H1 (cell line): ENCODE data around the gene PRKAB1. TPM values are rescaled to one million over a fixed set of nuclear protein-coding genes. Genes with fewer than 3 reads are reported as not detected.

Experiments
- CTCF ChIA-PET: fragments of 300-600 bp; sonication (Branson Sonifier 250); formaldehyde crosslinking; loops from one replicate; lab custom pipeline; 2021; ENCODE audit not compliant: partially characterized antibody; lab: Charles Lee
- POLR2A ChIA-PET: fragments of 300-600 bp; sonication (Branson Sonifier 250); formaldehyde crosslinking; loops from one replicate; lab custom pipeline; 2021; ENCODE audit warnings: inconsistent platforms; ENCODE audit not compliant: partially characterized antibody; lab: Charles Lee
- DNase-seq, 2 experiments: peaks; one replicate each; pipeline versions ENCODE4 v3.0.0 to v3.0.0-alpha.2; 2010 to 2022; ENCODE audit warnings: low spot score in 2 of 2, low read depth in 1 of 2, mixed read lengths in 1 of 2
- FAIRE-seq: peaks from 2 replicates; lab custom pipeline; 2011; peaks lifted over from hg19 to GRCh38; lab: Jason Lieb, UNC
- H2AFZ ChIP-seq: 2 replicates; pipeline ENCODE4 v1.8.1; 2012; ENCODE audit warnings: low read length, inconsistent platforms
- H2AK5ac ChIP-seq: 2 replicates; pipeline ENCODE4 v1.6.1; 2013; ENCODE audit warnings: low read depth, low read length
- H2BK120ac ChIP-seq: replicated peaks from 2 replicates; pipeline ENCODE3; 2013; ENCODE audit warnings: low read depth, low read length, inconsistent platforms
- H2BK12ac ChIP-seq: 2 replicates; pipeline ENCODE4 v1.6.1; 2013; ENCODE audit warnings: low read depth, low read length
- H2BK15ac ChIP-seq: 2 replicates; pipeline ENCODE4 v1.6.1; 2013; ENCODE audit warnings: low read length
- H2BK20ac ChIP-seq: 2 replicates; pipeline ENCODE4 v1.6.1; 2013; ENCODE audit warnings: low read length
- H2BK5ac ChIP-seq: 2 replicates; pipeline ENCODE4 v1.6.1; 2013; ENCODE audit warnings: low read depth, low read length
- H3K14ac ChIP-seq: 2 replicates; pipeline ENCODE4 v1.6.1; 2013; ENCODE audit warnings: inconsistent platforms; ENCODE audit not compliant: insufficient read length
- H3K18ac ChIP-seq: 2 replicates; pipeline ENCODE4 v1.6.1; 2013; ENCODE audit warnings: low read length; ENCODE audit errors: extremely low read depth
- H3K23ac ChIP-seq: 2 replicates; pipeline ENCODE4 v1.6.1; 2013; ENCODE audit warnings: inconsistent platforms; ENCODE audit not compliant: insufficient read length
- H3K23me2 ChIP-seq: 2 replicates; pipeline ENCODE4 v1.6.1; 2013; ENCODE audit warnings: low read depth, low read length
- H3K27ac ChIP-seq: 2 replicates; pipeline ENCODE4 v1.6.1; 2011; ENCODE audit warnings: low read depth, low read length, inconsistent platforms
- H3K27me3 ChIP-seq, 4 experiments: replicated peaks in 1 of 4; 1 replicate in 1 of 4; 2 replicates in 3 of 4; pipeline versions ENCODE4 v1.6.1 to v1.8.1; 2011 to 2013; ENCODE audit warnings: low read length in 3 of 4, mild to moderate bottlenecking in 3 of 4, inconsistent platforms in 2 of 4, mixed read lengths in 2 of 4, moderate library complexity in 1 of 4; ENCODE audit not compliant: control insufficient read depth in 3 of 4, insufficient read depth in 3 of 4; ENCODE audit errors: extremely low read depth in 1 of 4
- H3K36me3 ChIP-seq, 4 experiments: 2 replicates each; pipeline versions ENCODE4 v1.6.1 to v1.8.1; 2011 to 2013; ENCODE audit warnings: mild to moderate bottlenecking in 4 of 4, low read length in 3 of 4, moderate library complexity in 2 of 4, control low read depth in 1 of 4, inconsistent platforms in 1 of 4; ENCODE audit not compliant: insufficient read depth in 4 of 4, control insufficient read depth in 2 of 4
- H3K4ac ChIP-seq: replicated peaks from 2 replicates; pipeline ENCODE3; 2013; ENCODE audit warnings: low read length, low read depth, mixed read lengths, inconsistent platforms; ENCODE audit not compliant: insufficient read length
- H3K4me1 ChIP-seq, 4 experiments: replicated peaks in 1 of 4; 1 replicate in 1 of 4; 2 replicates in 3 of 4; pipeline versions ENCODE4 v1.6.1 to v1.8.1; 2011 to 2013; ENCODE audit warnings: low read length in 3 of 4, inconsistent platforms in 2 of 4, mixed read lengths in 1 of 4; ENCODE audit not compliant: insufficient read depth in 4 of 4, control insufficient read depth in 3 of 4
- H3K4me2 ChIP-seq, 2 experiments: 2 replicates each; pipeline versions ENCODE4 v1.6.1 to v1.8.1; 2011 to 2013; ENCODE audit warnings: low read depth in 2 of 2, low read length in 2 of 2, control low read depth in 1 of 2, inconsistent platforms in 1 of 2, mild to moderate bottlenecking in 1 of 2; ENCODE audit not compliant: insufficient read depth in 1 of 2
- H3K4me3 ChIP-seq, 4 experiments: fragments of 200-600, 300-600 bp in 1 of 4; sonication (generic), shearing (Covaris generic), sonication (Bioruptor Twin) in 1 of 4; 2 replicates each; pipeline versions ENCODE4 v1.5.1 to v1.8.1; 2011 to 2016; ENCODE audit warnings: low read length in 4 of 4, low read depth in 3 of 4, control low read depth in 2 of 4, inconsistent platforms in 2 of 4, mild to moderate bottlenecking in 2 of 4, mixed read lengths in 1 of 4, moderate library complexity in 1 of 4; ENCODE audit not compliant: insufficient read depth in 2 of 4; ENCODE audit errors: extremely low read depth in 1 of 4
- H3K56ac ChIP-seq: replicated peaks from 2 replicates; pipeline ENCODE3; 2013; ENCODE audit warnings: low read depth, mild to moderate bottlenecking, mixed read lengths, low read length, inconsistent platforms; ENCODE audit not compliant: insufficient read length
- H3K79me1 ChIP-seq: 2 replicates; pipeline ENCODE4 v1.6.1; 2013; ENCODE audit warnings: low read depth, low read length, control low read depth
- H3K79me2 ChIP-seq, 2 experiments: 2 replicates each; pipeline versions ENCODE4 v1.6.1 to v1.8.1; 2012 to 2013; ENCODE audit warnings: low read length in 2 of 2, mild to moderate bottlenecking in 2 of 2, inconsistent platforms in 1 of 2; ENCODE audit not compliant: insufficient read depth in 2 of 2, control insufficient read depth in 1 of 2
- H3K9ac ChIP-seq, 4 experiments: replicated peaks in 1 of 4; 1 replicate in 1 of 4; 2 replicates in 3 of 4; pipeline versions ENCODE4 v1.6.1 to v1.8.1; 2011 to 2013; ENCODE audit warnings: low read depth in 3 of 4, low read length in 3 of 4, control low read depth in 2 of 4, mild to moderate bottlenecking in 2 of 4, moderate library complexity in 2 of 4, inconsistent platforms in 1 of 4; ENCODE audit errors: extremely low read depth in 1 of 4
- H3K9me3 ChIP-seq, 2 experiments: 2 replicates each; pipeline versions ENCODE4 v1.6.1 to v1.8.1; 2012 to 2013; ENCODE audit warnings: mild to moderate bottlenecking in 2 of 2, moderate library complexity in 2 of 2, control low read depth in 1 of 2, inconsistent platforms in 1 of 2, low read depth in 1 of 2, low read length in 1 of 2, mixed read lengths in 1 of 2; ENCODE audit not compliant: insufficient read depth in 2 of 2
- H4K20me1 ChIP-seq, 2 experiments: replicated peaks in 1 of 2; 2 replicates each; pipeline versions ENCODE3 to v1.8.1; 2011 to 2013; ENCODE audit warnings: inconsistent platforms in 2 of 2, low read length in 2 of 2, mild to moderate bottlenecking in 1 of 2; ENCODE audit not compliant: insufficient read depth in 2 of 2, control insufficient read depth in 1 of 2
- H4K5ac ChIP-seq: 2 replicates; pipeline ENCODE4 v1.6.1; 2013; ENCODE audit warnings: low read length, low read depth, mixed read lengths, inconsistent platforms; ENCODE audit not compliant: insufficient read length
- H4K8ac ChIP-seq: 2 replicates; pipeline ENCODE4 v1.8.0; 2013; ENCODE audit warnings: mild to moderate bottlenecking, moderate library complexity, low read length, inconsistent platforms; ENCODE audit not compliant: insufficient read depth; ENCODE audit errors: extremely low read depth
- H4K91ac ChIP-seq: replicated peaks from 2 replicates; pipeline ENCODE3; 2013; ENCODE audit warnings: low read length, mixed read lengths, inconsistent platforms; ENCODE audit not compliant: insufficient read length
- BACH1 ChIP-seq: IDR thresholded peaks from 2 replicates; pipeline ENCODE4 v1.6.1; 2012; ENCODE audit warnings: low read length, improper control_type of control experiment
- CHD2 ChIP-seq: IDR thresholded peaks from 2 replicates; pipeline ENCODE4 v1.6.1; 2012; ENCODE audit warnings: low read length, improper control_type of control experiment
- EGR1 ChIP-seq: IDR thresholded peaks from 2 replicates; pipeline ENCODE4 v1.6.1; 2011; ENCODE audit warnings: low read depth, low read length, borderline replicate concordance
- WGBS, 2 experiments: shearing (Covaris generic) in 1 of 2; methylation state at CpG; one replicate each; pipeline versions ENCODE4 v1.1.6 to v1.1.7; 2013 to 2015; ENCODE audit warnings: low lambda C conversion rate in 2 of 2, mixed read lengths in 2 of 2, inconsistent platforms in 1 of 2, low coverage in 1 of 2, missing lambda C conversion rate in 1 of 2; ENCODE audit not compliant: insufficient replicate concordance in 2 of 2, insufficient coverage in 1 of 2, insufficient read length in 1 of 2; ENCODE audit errors: extremely low coverage in 1 of 2, missing lambda C conversion rate in 1 of 2; 5-methylcytosine and 5-hydroxymethylcytosine counted together
- polyA plus RNA-seq, 7 experiments: library from polyadenylated mRNA; depleted of rRNA in 3 of 7; stranded (reverse) in 5 of 7; unstranded in 2 of 7; fragments of >200 nt in 5 of 7; fragments of 200-250 nt in 2 of 7; gene quantifications; 1 replicate in 5 of 7; 2 replicates in 1 of 7; 4 replicates in 1 of 7; pipeline versions ENCODE4 v1.2.1 to v1.2.3, GENCODE V29; 2011 to 2013; ENCODE audit warnings: missing spikeins in 2 of 7, mixed read lengths in 2 of 7
- total RNA-seq: library from RNA; stranded (reverse); fragmentation: NEBNext Ultra II Directional; extraction: Animal tissue kit (Norgen Biotek cat#: 25700); gene quantifications from 2 replicates; pipeline ENCODE4 v1.2.1, GENCODE V29; 2021

Gene PRKAB1
- total and polyA plus RNA-seq, 2 of the 8 experiments (the other 6 are each of a cell fraction or from before 2014, with no cell fraction given) = 24.0 to 32.1 TPM

DNA sequence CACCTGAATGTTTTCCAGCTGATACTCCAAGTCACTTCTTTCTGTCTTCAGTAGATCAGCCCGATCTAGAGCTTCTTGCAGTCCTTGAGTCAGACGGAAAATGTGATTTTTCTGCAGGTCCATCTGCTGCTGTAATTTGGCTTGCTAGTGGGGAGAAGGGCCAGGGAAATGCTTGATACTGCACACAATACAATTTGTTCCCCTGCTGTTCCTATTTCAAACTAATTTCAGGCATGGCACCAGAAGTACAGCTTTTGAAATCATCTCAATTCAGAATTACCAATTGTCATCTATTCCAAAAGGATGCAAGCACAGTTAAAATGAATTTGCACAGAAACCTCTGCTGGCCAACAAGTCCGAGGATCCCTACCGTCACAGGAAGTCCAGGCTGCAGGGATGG is 53.4 kb downstream of the PRKAB1 start:
- no peak overlapping the region for H4K8ac ChIP-seq
- H3K9me3 ChIP-seq = no peaks in the 10 kb centered on the region
- H2AK5ac ChIP-seq = no peak overlapping the region
- DNase-seq (no peak), FAIRE-seq (no peak)
- no peaks in the 10 kb centered on the region for H3K23me2 ChIP-seq
- no peak overlapping the region for H3K4me3 ChIP-seq
- H4K20me1 ChIP-seq = peaks cover 0 to 3% of the 10 kb centered on the region in 2 experiments
- no peak overlapping the region for H2BK20ac ChIP-seq
- H3K79me1 ChIP-seq = no peaks in the 10 kb centered on the region
- TF ChIP-seq EGR1 (no peak), CHD2 (no peak), BACH1 (no peak)
- no peak overlapping the region for H4K5ac ChIP-seq
- H2BK120ac ChIP-seq = no peak overlapping the region
- 92% methylated on average over 4 of the region's 4 CpGs; no CpG with 5 or more reads in 1 of the 2 experiments for WGBS, 2 experiments
- no peak overlapping the region for H3K9ac ChIP-seq
- H3K4me1 ChIP-seq = no peaks in the 10 kb centered on the region
- ChIA-PET CTCF (no interaction called here), POLR2A (no interaction called here)
- H3K14ac ChIP-seq = no peak overlapping the region
- H3K4ac ChIP-seq = no peak overlapping the region
- H3K36me3 ChIP-seq = peaks cover 4 to 33% (median 20%) of the 10 kb centered on the region in 4 experiments
- no peak overlapping the region for H3K23ac ChIP-seq
- H3K79me2 ChIP-seq = no peaks in the 10 kb centered on the region
- H3K18ac ChIP-seq = no peak overlapping the region
- H3K4me2 ChIP-seq = no peak overlapping the region
- H2BK12ac ChIP-seq = no peak overlapping the region
- H2AFZ ChIP-seq = no peak overlapping the region
- H2BK5ac ChIP-seq = no peak overlapping the region
- H3K27me3 ChIP-seq = no peaks in the 10 kb centered on the region
- H2BK15ac ChIP-seq = no peak overlapping the region
- no peak overlapping the region for H3K27ac ChIP-seq
- H3K56ac ChIP-seq = no peak overlapping the region
- no peak overlapping the region for H4K91ac ChIP-seq
